SJCRH30 (cell line): ENCODE results near the gene DISC1. TPM values are rescaled to one million over a fixed set of nuclear protein-coding genes. Genes with fewer than 3 reads are reported as not detected.

ENCODE experiments used
- DNase-seq, 2 experiments: peaks; one replicate each; pipeline ENCODE4 v3.0.0-alpha.2; 2015 to 2020
- H3K27ac ChIP-seq: fragments of 250-450 bp; sonication (Bioruptor Pico); 2 replicates; pipeline ENCODE4 v1.5.1; 2020; ENCODE audit warnings: mild to moderate bottlenecking, moderate library complexity
- H3K27me3 ChIP-seq: fragments of 250-450 bp; sonication (Bioruptor Pico); 2 replicates; pipeline ENCODE4 v1.5.1; 2020; ENCODE audit warnings: mild to moderate bottlenecking, moderate library complexity
- H3K36me3 ChIP-seq: fragments of 250-450 bp; sonication (Bioruptor Pico); 2 replicates; pipeline ENCODE4 v1.5.1; 2020; ENCODE audit warnings: mild to moderate bottlenecking, moderate library complexity
- H3K4me1 ChIP-seq: fragments of 250-450 bp; sonication (Bioruptor Pico); 2 replicates; pipeline ENCODE4 v1.5.1; 2020; ENCODE audit warnings: mild to moderate bottlenecking, moderate library complexity
- H3K4me3 ChIP-seq: fragments of 250-450 bp; sonication (Bioruptor Pico); 2 replicates; pipeline ENCODE4 v1.5.1; 2020; ENCODE audit warnings: mild to moderate bottlenecking, moderate library complexity
- H3K9me3 ChIP-seq: fragments of 250-450 bp; sonication (Bioruptor Pico); replicated peaks from 2 replicates; pipeline ENCODE4 v1.5.1; 2020; ENCODE audit warnings: mild to moderate bottlenecking, moderate library complexity
- total RNA-seq: library from RNA; depleted of rRNA; stranded (reverse); fragments of >200 nt; shearing (Covaris generic); gene quantifications from 2 replicates; pipeline ENCODE4 v1.2.3, GENCODE V29; 2014

DISC1 gene
- total RNA-seq, 1 experiment from 2014 or later: 5.3 TPM

- DNase-seq: no peak
- Histone ChIP-seq H3K4me1 (no peaks in the 10 kb centered on the region), H3K27me3 (no peaks in the 10 kb centered on the region), H3K9me3 (no peaks in the 10 kb centered on the region; the same call in 1 of the 2 replicates), H3K27ac (no peak overlapping the region), H3K36me3 (no peaks in the 10 kb centered on the region), H3K4me3 (no peak overlapping the region)
Measured at GRCh38 chr1:231683439-231684165, 57.0 kb downstream of the DISC1 start.

- no peak for DNase-seq
Measured at GRCh38 chr1:231684356-231685244, 58.0 kb downstream of the DISC1 start.

GRCh38 chr1:231686384-231686783 is 59.8 kb downstream of the DISC1 start:
- no peak for DNase-seq
- Histone ChIP-seq H3K4me1 (no peaks in the 10 kb centered on the region), H3K4me3 (no peak overlapping the region), H3K36me3 (no peaks in the 10 kb centered on the region), H3K27ac (no peak overlapping the region), H3K9me3 (no peaks in the 10 kb centered on the region; the same call in 1 of the 2 replicates), H3K27me3 (no peaks in the 10 kb centered on the region)

More at GRCh38 chr1:231684356-231685244, 58.0 kb downstream of the DISC1 start:
- no peaks in the 10 kb centered on the region for H3K4me1 ChIP-seq
- no peak overlapping the region for H3K4me3 ChIP-seq
- no peaks in the 10 kb centered on the region for H3K27me3 ChIP-seq
- H3K27ac ChIP-seq: no peak overlapping the region
- H3K9me3 ChIP-seq: no peaks in the 10 kb centered on the region; the same call in 1 of the 2 replicates
- H3K36me3 ChIP-seq: no peaks in the 10 kb centered on the region

- DNase-seq: no peak
- Histone ChIP-seq H3K4me3 (no peak overlapping the region), H3K4me1 (peaks cover 7% of the 10 kb centered on the region; the same call in 1 of the 2 replicates), H3K27me3 (no peaks in the 10 kb centered on the region), H3K9me3 (no peaks in the 10 kb centered on the region; the same call in 1 of the 2 replicates), H3K36me3 (no peaks in the 10 kb centered on the region), H3K27ac (no peak overlapping the region)
Measured at GRCh38 chr1:231688989-231689388, 62.4 kb downstream of the DISC1 start.

- no peak overlapping the region for H3K4me3 ChIP-seq
- no peak overlapping the region for H3K27ac ChIP-seq
- H3K36me3 ChIP-seq: no peaks in the 10 kb centered on the region
- H3K4me1 ChIP-seq: peaks cover 10% of the 10 kb centered on the region; the same call in 1 of the 2 replicates
- no peak for DNase-seq
- no peaks in the 10 kb centered on the region for H3K27me3 ChIP-seq
- H3K9me3 ChIP-seq: no peaks in the 10 kb centered on the region; the same call in 1 of the 2 replicates
Measured at GRCh38 chr1:231690059-231690458, 63.5 kb downstream of the DISC1 start.

- H3K27ac ChIP-seq: no peak overlapping the region
- no peaks in the 10 kb centered on the region; the same call in 1 of the 2 replicates for H3K9me3 ChIP-seq
- peak; percentile 43 to 57 for DNase-seq
Measured at GRCh38 chr1:231691618-231692259, 65.1 kb downstream of the DISC1 start.

GRCh38 chr1:231693361-231694074 is 66.9 kb downstream of the DISC1 start:
- Histone ChIP-seq H3K4me1 (peaks cover 22% of the 10 kb centered on the region), H3K36me3 (no peaks in the 10 kb centered on the region), H3K9me3 (no peaks in the 10 kb centered on the region), H3K27ac (peak overlapping the region; percentile 80), H3K27me3 (no peaks in the 10 kb centered on the region), H3K4me3 (peak overlapping the region; percentile 56)
- no peak for DNase-seq

More at GRCh38 chr1:231691618-231692259, 65.1 kb downstream of the DISC1 start:
- H3K36me3 ChIP-seq: no peaks in the 10 kb centered on the region
- H3K4me1 ChIP-seq: peaks cover 22% of the 10 kb centered on the region
- no peak overlapping the region for H3K4me3 ChIP-seq
- H3K27me3 ChIP-seq: no peaks in the 10 kb centered on the region

- DNase-seq: peak; percentile 89
- no peaks in the 10 kb centered on the region for H3K36me3 ChIP-seq
- no peaks in the 10 kb centered on the region for H3K9me3 ChIP-seq
- H3K4me3 ChIP-seq: peak overlapping the region; percentile 56
- peaks cover 22% of the 10 kb centered on the region for H3K4me1 ChIP-seq
- H3K27ac ChIP-seq: peak overlapping the region; percentile 80
- H3K27me3 ChIP-seq: no peaks in the 10 kb centered on the region
Measured at GRCh38 chr1:231694075-231694431, 67.5 kb downstream of the DISC1 start.

- peak overlapping the region; percentile 56 for H3K4me3 ChIP-seq
- DNase-seq: peak in 1 of 2 experiments; percentile 43
- H3K9me3 ChIP-seq: no peaks in the 10 kb centered on the region
- peaks cover 22% of the 10 kb centered on the region for H3K4me1 ChIP-seq
- H3K27ac ChIP-seq: peak overlapping the region; percentile 80
- no peaks in the 10 kb centered on the region for H3K27me3 ChIP-seq
- no peaks in the 10 kb centered on the region for H3K36me3 ChIP-seq
Measured at GRCh38 chr1:231694465-231695077, 68.0 kb downstream of the DISC1 start.

GRCh38 chr1:231695439-231696255 is 69.1 kb downstream of the DISC1 start:
- peaks cover 22% of the 10 kb centered on the region for H3K4me1 ChIP-seq
- no peaks in the 10 kb centered on the region for H3K36me3 ChIP-seq
- peak overlapping the region; percentile 56 for H3K4me3 ChIP-seq
- H3K9me3 ChIP-seq: peaks cover 3% of the 10 kb centered on the region; the same call in 1 of the 2 replicates
- H3K27ac ChIP-seq: peak overlapping the region; percentile 80
- DNase-seq: peak; percentile 55 to 70
- H3K27me3 ChIP-seq: no peaks in the 10 kb centered on the region

- Histone ChIP-seq H3K27me3 (no peaks in the 10 kb centered on the region), H3K4me3 (no peak overlapping the region), H3K27ac (no peak overlapping the region), H3K4me1 (peaks cover 14% of the 10 kb centered on the region), H3K36me3 (no peaks in the 10 kb centered on the region), H3K9me3 (peaks cover 4% of the 10 kb centered on the region; the same call in 1 of the 2 replicates)
- no peak for DNase-seq
Measured at GRCh38 chr1:231699784-231700183, 73.2 kb downstream of the DISC1 start.

GRCh38 chr1:231701306-231701705 is 74.7 kb downstream of the DISC1 start:
- Histone ChIP-seq H3K4me3 (no peak overlapping the region), H3K27ac (no peak overlapping the region), H3K9me3 (peaks cover 4% of the 10 kb centered on the region; the same call in 1 of the 2 replicates), H3K4me1 (no peaks in the 10 kb centered on the region; the same call in 1 of the 2 replicates), H3K27me3 (no peaks in the 10 kb centered on the region), H3K36me3 (no peaks in the 10 kb centered on the region)
- DNase-seq: no peak

- Histone ChIP-seq H3K36me3 (no peaks in the 10 kb centered on the region), H3K27ac (no peak overlapping the region)
- DNase-seq: no peak
Measured at GRCh38 chr1:231702331-231702730, 75.7 kb downstream of the DISC1 start.

More at GRCh38 chr1:231702331-231702730, 75.7 kb downstream of the DISC1 start:
- H3K4me1 ChIP-seq: no peaks in the 10 kb centered on the region
- peaks cover 4% of the 10 kb centered on the region; the same call in 1 of the 2 replicates for H3K9me3 ChIP-seq
- H3K27me3 ChIP-seq: no peaks in the 10 kb centered on the region
- no peak overlapping the region for H3K4me3 ChIP-seq
